K562 (cell line): ENCODE data around the gene VSX2. TPM values are rescaled to one million over a fixed set of nuclear protein-coding genes. Genes with fewer than 3 reads are reported as not detected.

ENCODE experiments used
- ATAC-seq: fragments of 200-7000 bp; cut with Tn5 transposase; 3 replicates; pipeline ENCODE4 v1.9.1; 2020; ENCODE audit warnings: moderate library complexity
- BruUV-seq: library from RNA; stranded (reverse); fragments of 400-500 nt; replicated peaks from 2 replicates; lab custom pipeline; 2021; lab: Mats Ljungman, UMichigan
- CTCF ChIA-PET: fragments of 300-600 bp; formaldehyde crosslinking; extraction: SDS; loops from one replicate; lab custom pipeline; 2021; ENCODE audit warnings: low intra/inter-chr PET ratio; lab: Yijun Ruan, JAX
- POLR2A ChIA-PET: fragments of 300-600, 350-650 bp; sonication (Branson Sonifier 250); formaldehyde crosslinking; extraction: SDS; loops from one replicate; lab custom pipeline; 2021; ENCODE audit warnings: antibody characterized with exemption, inconsistent platforms; lab: Yijun Ruan, JAX
- DNase-seq, 4 experiments: peaks; one replicate each; pipeline versions ENCODE4 v3.0.0 to v3.0.0-alpha.2; 2011 to 2018; ENCODE audit warnings: low spot score in 3 of 4, mixed read lengths in 3 of 4; ENCODE audit errors: extremely low read depth in 1 of 4
- FAIRE-seq: peaks from 2 replicates; lab custom pipeline; 2011; peaks lifted over from hg19 to GRCh38; lab: Jason Lieb, UNC
- H2AFZ ChIP-seq: 2 replicates; pipeline ENCODE4 v1.6.0; 2011; ENCODE audit warnings: low read depth, low read length, control low read depth, inconsistent platforms
- H3K27ac ChIP-seq: fragments of 200-600 bp; 3 replicates; pipeline ENCODE4 v1.8.0; 2011; ENCODE audit warnings: low read depth, mild to moderate bottlenecking, control low read depth, inconsistent platforms, low read length, moderate library complexity, mixed read lengths; ENCODE audit errors: extremely low read depth
- H3K27me3 ChIP-seq, 2 experiments: fragments of 300-600 bp in 1 of 2; 2 replicates in 1 of 2; 3 replicates in 1 of 2; pipeline versions ENCODE4 v1.6.0 to v1.8.0; 2011; ENCODE audit warnings: inconsistent platforms in 2 of 2, low read length in 2 of 2, mild to moderate bottlenecking in 1 of 2, mixed read lengths in 1 of 2, moderate library complexity in 1 of 2; ENCODE audit not compliant: control insufficient read depth in 2 of 2, insufficient read depth in 2 of 2
- H3K36me3 ChIP-seq: fragments of 300-600 bp; 3 replicates; pipeline ENCODE4 v1.8.0; 2011; ENCODE audit warnings: mild to moderate bottlenecking, low read length, inconsistent platforms; ENCODE audit not compliant: control insufficient read depth, insufficient read depth
- H3K4me1 ChIP-seq, 2 experiments: fragments of 200-600 bp in 1 of 2; replicated peaks in 1 of 2; 2 replicates in 1 of 2; 3 replicates in 1 of 2; pipeline versions ENCODE4 v1.5.1 to v1.8.0; 2011; ENCODE audit warnings: inconsistent platforms in 2 of 2, low read length in 2 of 2, mild to moderate bottlenecking in 1 of 2, mixed read lengths in 1 of 2, moderate library complexity in 1 of 2; ENCODE audit not compliant: control insufficient read depth in 2 of 2, insufficient read depth in 2 of 2
- H3K4me2 ChIP-seq: 2 replicates; pipeline ENCODE4 v1.6.1; 2011; ENCODE audit warnings: low read length, control low read depth, inconsistent platforms, mixed read lengths; ENCODE audit not compliant: insufficient read depth
- H3K4me3 ChIP-seq: fragments of 200-600 bp; sonication (generic), shearing (Covaris generic); 2 replicates; pipeline ENCODE4 v1.5.1; 2016; ENCODE audit warnings: control low read depth, inconsistent platforms
- H3K79me2 ChIP-seq: fragments of 200-600 bp; 3 replicates; pipeline ENCODE4 v1.8.0; 2011; ENCODE audit warnings: low read length, inconsistent platforms; ENCODE audit not compliant: control insufficient read depth, insufficient read depth
- H3K9ac ChIP-seq, 2 experiments: 2 replicates each; pipeline versions ENCODE4 v1.6.0 to v1.6.1; 2011; ENCODE audit warnings: low read depth in 2 of 2, low read length in 2 of 2, control low read depth in 1 of 2, inconsistent platforms in 1 of 2, mild to moderate bottlenecking in 1 of 2, mixed read lengths in 1 of 2; ENCODE audit not compliant: insufficient read depth in 1 of 2
- H3K9me1 ChIP-seq: one replicate; pipeline ENCODE4 v1.6.0; 2011; ENCODE audit warnings: inconsistent platforms, mild to moderate bottlenecking, low read length, moderate library complexity; ENCODE audit not compliant: control insufficient read depth, insufficient read depth
- H3K9me3 ChIP-seq: replicated peaks from 2 replicates; pipeline ENCODE4 v1.5.1; 2011; ENCODE audit warnings: low read depth, low read length, inconsistent platforms; ENCODE audit not compliant: control insufficient read depth, insufficient read depth
- H4K20me1 ChIP-seq: replicated peaks from 2 replicates; pipeline ENCODE4 v1.6.1; 2011; ENCODE audit warnings: low read length, inconsistent platforms, mixed read lengths; ENCODE audit not compliant: control insufficient read depth, insufficient read depth
- ARID1B ChIP-seq: fragments of 450-650 bp; IDR thresholded peaks from 2 replicates; pipeline ENCODE4 v1.6.1; 2016; ENCODE audit warnings: antibody characterized with exemption, mild to moderate bottlenecking, inconsistent platforms
- ATF1 ChIP-seq, 2 experiments: fragments of 450-650 bp in 1 of 2; IDR thresholded peaks; 2 replicates each; pipeline ENCODE4 v1.6.1; 2016; ENCODE audit warnings: missing compliant biosample characterization in 1 of 2, missing genetic modification characterization in 1 of 2
- ETS2 ChIP-seq: IDR thresholded peaks from 2 replicates; pipeline ENCODE4 v1.6.1; 2016; ENCODE audit warnings: borderline replicate concordance, missing genetic modification characterization, mild to moderate bottlenecking, moderate library complexity, missing compliant biosample characterization; ENCODE audit not compliant: poor library complexity, severe bottlenecking
- FOXK1 ChIP-seq: sonication (generic); formaldehyde crosslinking; IDR thresholded peaks from 2 replicates; pipeline ENCODE4 v1.8.0; 2022; ENCODE audit warnings: missing genetic modification reagents, mild to moderate bottlenecking, borderline replicate concordance
- KLF6 ChIP-seq: fragments of 250-450 bp; sonication (Bioruptor Pico); IDR thresholded peaks from 2 replicates; pipeline ENCODE4 v1.4.0; 2020; ENCODE audit warnings: mild to moderate bottlenecking, moderate library complexity, borderline replicate concordance
- MTA2 ChIP-seq: fragments of 450-650 bp; IDR thresholded peaks from 2 replicates; pipeline ENCODE4 v1.6.1; 2016; ENCODE audit warnings: low read depth
- NELFE ChIP-seq: IDR thresholded peaks from 2 replicates; pipeline ENCODE4 v1.6.1; 2011; ENCODE audit warnings: mild to moderate bottlenecking; ENCODE audit not compliant: insufficient read depth, insufficient read length
- NUFIP1 ChIP-seq: fragments of 450-650 bp; IDR thresholded peaks from 2 replicates; pipeline ENCODE4 v1.6.1; 2018; ENCODE audit not compliant: partially characterized antibody
- RERE ChIP-seq: sonication (generic); formaldehyde crosslinking; IDR thresholded peaks from 2 replicates; pipeline ENCODE4 v1.8.0; 2023; ENCODE audit warnings: missing genetic modification reagents, mild to moderate bottlenecking, borderline replicate concordance
- SIRT6 ChIP-seq: IDR thresholded peaks from one replicate; pipeline ENCODE4 v1.6.1; 2012; ENCODE audit warnings: low read depth, mild to moderate bottlenecking, control low read depth, inconsistent platforms, low read length, moderate library complexity
- TRIM24 ChIP-seq, 2 experiments: fragments of 450-650 bp; IDR thresholded peaks; 2 replicates each; pipeline ENCODE4 v1.6.1; 2016
- ZNF212 ChIP-seq: fragments of 450-650 bp; formaldehyde crosslinking; IDR thresholded peaks from 2 replicates; pipeline ENCODE4 v1.4.0; 2020; ENCODE audit warnings: mild to moderate bottlenecking
- WGBS: fragments of 100-300 bp; shearing (Covaris generic); methylation state at CpG from one replicate; pipeline ENCODE4 v1.1.6; 2016; ENCODE audit warnings: low coverage, mixed read lengths; ENCODE audit not compliant: insufficient coverage; ENCODE audit errors: missing lambda C conversion rate; 5-methylcytosine and 5-hydroxymethylcytosine counted together
- in situ Hi-C: fragments of 300-500 bp; cut with MboI; formaldehyde crosslinking; loops from 4 replicates; pipeline ENCODE4 v1.15.0; 2018; ENCODE audit warnings: inconsistent platforms, mixed read lengths
- intact Hi-C: fragments of 100-400 bp; cut with micrococcal nuclease; formaldehyde crosslinking; loops from 2 replicates; pipeline ENCODE4 v1.14.2; 2022
- polyA plus RNA-seq, 8 experiments: library from polyadenylated mRNA; depleted of rRNA in 4 of 8; stranded (reverse) in 5 of 8; unstranded in 3 of 8; fragments of >200 nt; fragmentation: Nextera tagmentation in 2 of 8; fragmentation: Illumina TruSeq in 1 of 8; extraction: Ambion mirVana in 2 of 8; extraction: Trizol in 1 of 8; gene quantifications; 2 replicates each; pipeline versions ENCODE4 v1.2.1 to v1.2.3, GENCODE V29; 2011 to 2014; ENCODE audit warnings: inconsistent platforms in 1 of 8, missing spikeins in 1 of 8
- total RNA-seq, 7 experiments: library from RNA; depleted of rRNA in 6 of 7; stranded (reverse); fragments of >200 nt in 6 of 7; fragmentation: Illumina TruSeq in 2 of 7; extraction: Trizol in 2 of 7; gene quantifications; 2 replicates each; pipeline versions ENCODE4 v1.2.1 to v1.2.3, GENCODE V29; 2011 to 2021; ENCODE audit warnings: low replicate concordance in 1 of 7

VSX2 gene
- total and polyA plus RNA-seq, 9 of the 15 experiments (the other 6 are each of a cell fraction or from before 2014, with no cell fraction given): 0.04 TPM; not detected in 8

DNA sequence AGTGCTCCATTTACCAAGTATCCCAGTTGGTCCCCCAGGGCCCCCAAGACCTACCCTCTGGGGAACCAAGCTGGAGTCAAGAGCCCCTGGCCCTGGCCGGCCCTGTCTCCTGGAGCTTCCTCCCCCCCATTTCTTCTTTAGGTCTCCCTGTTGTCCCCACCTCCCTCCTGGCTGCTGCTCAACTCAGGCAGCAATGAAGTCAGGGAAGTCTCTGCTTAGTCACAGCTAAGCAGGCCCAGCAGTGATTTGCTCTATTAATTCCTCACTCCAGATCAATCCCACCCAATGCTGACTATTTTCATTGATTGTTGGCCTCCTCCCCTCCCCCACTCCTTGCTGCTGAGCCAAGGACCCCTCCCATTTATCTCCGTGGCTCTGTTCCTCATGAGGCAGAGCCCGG lies 28.3 kb downstream of the VSX2 start:
- ChIA-PET CTCF (no interaction called here), POLR2A (interaction anchor here (1.4 kb wide), 1 partner anchor 10 kb away, joined by 3 read pairs; no protein-coding TSS in a partner anchor)
- Histone ChIP-seq H3K9me3 (no peaks in the 10 kb centered on the region), H3K27me3 (peaks cover 0 to 12% of the 10 kb centered on the region in 2 experiments; a peak in 2 of 5 replicates), H3K9me1 (no peaks in the 10 kb centered on the region), H3K79me2 (no peaks in the 10 kb centered on the region), H3K4me1 (no peaks in the 10 kb centered on the region; a peak in 1 of 5 replicates), H2AFZ (no peak overlapping the region), H3K4me2 (no peak overlapping the region), H3K36me3 (no peaks in the 10 kb centered on the region), H3K4me3 (no peak overlapping the region), H3K27ac (no peak overlapping the region), H3K9ac (no peak overlapping the region), H4K20me1 (no peaks in the 10 kb centered on the region)
- intact Hi-C loops: no loop called here
- FAIRE-seq: no peak
- no TSS peak for BruUV-seq
- TF ChIP-seq MTA2: no peak
- TF ChIP-seq NELFE: no peak
- TF ChIP-seq NUFIP1: no peak
- no peak for TF ChIP-seq ETS2
- TF ChIP-seq FOXK1 (CRISPR knock-in tag): no peak
- no peak for TF ChIP-seq ATF1 (CRISPR knock-in tag; IDR thresholded peaks at IDR 0.05)
- no peak for TF ChIP-seq ATF1 (tag; IDR thresholded peaks at IDR 0.05)
- TF ChIP-seq SIRT6: no peak
- no peak for TF ChIP-seq KLF6
- no peak for TF ChIP-seq ARID1B
- TF ChIP-seq RERE (CRISPR knock-in tag): no peak
- TF ChIP-seq TRIM24 (IDR thresholded peaks at IDR 0.05): no peak
- no peak for TF ChIP-seq ZNF212 (CRISPR knock-in tag)
- in situ Hi-C loops: no loop called here
- no peak for ATAC-seq
- DNase-seq: no peak
- WGBS: 14% methylated on average over 2 of the region's 3 CpGs
